Stimulated activated CD4-positive, alpha-beta T cell treated with anti-CD3 and anti-CD28 coated beads, Interleukin-4, amount 100 ng/mL, for 1 hour (primary cell): ENCODE results near the gene PYGM.
"Not testable (repeated sequence)": the region's sequence is repeated elsewhere in the genome, so short reads cannot be mapped to it uniquely, and the experiment has no call there.

Source experiments
- DNase-seq: peaks from one replicate; pipeline ENCODE4 v3.0.0-alpha.2; 2020

The PYGM gene

GRCh38 chr11:64714666-64715065 lies 45.1 kb downstream of the PYGM start:
- no peak for DNase-seq

DNA sequence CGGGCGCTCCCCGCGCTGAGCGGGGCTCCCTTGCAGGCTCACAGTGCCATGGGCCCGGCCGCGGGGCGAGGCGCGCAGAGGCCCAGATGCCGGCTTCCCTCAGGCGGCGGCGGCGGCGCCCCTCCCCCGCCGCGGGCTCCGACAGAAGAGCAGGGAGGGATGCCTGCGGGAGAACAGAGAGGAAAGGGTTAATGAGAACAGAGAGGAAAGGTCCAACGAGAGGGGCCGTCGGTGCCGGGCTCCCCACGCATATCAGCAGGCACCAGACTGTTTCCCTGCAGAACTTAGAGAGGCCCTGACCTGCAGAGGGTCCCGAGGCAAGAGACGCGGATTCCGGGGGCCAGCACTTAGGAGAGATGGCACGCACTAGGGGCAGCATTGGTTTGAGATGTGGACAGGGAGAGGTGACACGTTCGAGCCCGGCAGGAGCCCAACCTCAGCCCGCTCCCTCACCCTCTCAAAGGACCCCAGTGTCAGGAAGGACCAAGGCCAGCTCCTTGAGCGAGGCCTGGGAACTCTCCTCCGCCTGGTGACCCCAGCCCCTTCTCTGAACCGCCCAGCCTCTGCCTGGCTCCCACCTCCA lies 45.9 kb downstream of the PYGM start:
- DNase-seq = no peak

DNA sequence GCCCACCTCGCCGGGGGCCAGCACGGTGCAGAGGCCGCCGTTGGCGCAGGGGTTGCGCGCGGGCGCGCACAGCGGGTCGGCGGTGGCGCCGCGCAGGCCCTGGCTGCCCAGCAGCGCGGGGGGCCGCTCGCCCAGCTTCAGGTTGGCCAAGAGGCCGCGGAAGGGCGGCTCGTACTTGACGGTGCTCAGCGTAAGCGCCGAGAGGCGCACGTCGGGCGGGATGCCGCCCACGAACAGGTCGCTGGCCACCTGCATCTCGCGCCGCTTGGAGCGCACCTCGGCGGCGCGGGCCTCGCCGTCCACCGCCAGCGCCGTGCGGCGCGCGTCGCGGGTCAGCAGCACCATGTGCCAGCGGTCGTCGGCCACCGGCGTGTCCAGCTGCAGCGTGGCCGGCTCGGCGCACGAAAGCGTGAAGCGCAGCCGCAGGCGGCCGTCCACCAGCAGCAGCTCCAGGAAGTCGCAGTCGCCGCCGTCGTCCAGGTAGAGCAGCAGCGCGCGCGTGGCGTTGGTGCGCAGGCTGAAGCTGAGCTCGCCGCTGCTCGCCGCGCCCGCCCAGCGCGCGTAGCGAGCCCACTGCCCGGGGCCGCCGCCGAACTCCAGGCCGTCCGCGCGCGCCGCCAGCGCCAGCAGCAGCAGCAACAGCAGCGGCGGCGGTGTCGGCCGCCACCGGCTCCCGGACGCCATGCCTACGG lies 46.6 kb downstream of the PYGM start:
- no peak for DNase-seq

DNA sequence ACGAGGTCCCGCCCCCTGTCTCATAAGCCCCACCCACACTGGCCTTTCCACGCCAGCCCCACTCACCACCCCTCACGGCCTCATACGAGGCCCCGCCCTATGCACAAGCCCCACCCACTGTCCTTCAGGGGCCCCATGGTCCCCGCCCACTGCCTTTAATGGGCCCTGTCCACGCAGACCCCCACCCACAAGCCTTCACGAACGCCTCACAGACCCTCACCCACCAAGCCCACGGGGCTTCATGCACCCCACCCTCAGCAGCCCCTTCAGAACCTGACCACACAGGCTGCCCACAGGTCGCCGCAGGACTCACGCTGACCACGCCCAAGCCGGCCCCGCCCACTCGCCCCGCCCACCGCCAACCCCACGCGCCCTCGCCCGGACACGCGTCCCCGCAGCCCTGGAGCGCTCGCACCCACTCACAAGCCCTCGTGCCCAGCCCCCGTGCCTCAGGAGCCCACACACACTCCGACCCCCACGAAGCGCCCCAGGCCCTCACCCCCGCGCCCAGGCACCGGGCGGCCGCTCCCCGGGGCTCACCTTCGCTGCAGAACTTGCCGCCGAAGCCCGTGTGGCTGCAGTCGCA lies 47.3 kb downstream of the PYGM start:
- no peak for DNase-seq

DNA sequence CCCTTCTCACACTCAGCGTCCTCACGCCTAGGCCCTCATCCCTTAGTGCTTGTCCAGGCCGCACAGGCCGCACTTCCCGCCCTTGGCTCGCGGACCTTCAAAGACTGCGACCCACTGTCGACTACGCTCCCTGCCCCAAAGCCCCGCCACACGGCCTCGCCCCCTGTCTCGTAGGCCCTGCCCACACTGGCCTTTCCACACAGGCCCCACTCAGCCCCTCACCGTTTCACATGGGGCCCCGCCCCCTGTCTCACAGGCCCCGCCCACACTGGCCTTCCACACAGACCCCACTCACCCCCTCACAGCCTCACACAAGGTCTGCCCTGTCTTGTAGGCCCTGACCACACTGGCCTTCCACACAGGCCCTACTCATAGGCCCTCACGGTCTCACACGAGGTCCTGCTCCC lies 47.8 kb downstream of the PYGM start:
- no peak for DNase-seq

- DNase-seq = no peak
Measured at GRCh38 chr11:64711138-64711955, 48.4 kb downstream of the PYGM start.

GRCh38 chr11:64710418-64711137 lies 49.2 kb downstream of the PYGM start:
- no peak for DNase-seq

GRCh38 chr11:64705501-64705900 lies 54.3 kb downstream of the PYGM start:
- DNase-seq = no peak

DNA sequence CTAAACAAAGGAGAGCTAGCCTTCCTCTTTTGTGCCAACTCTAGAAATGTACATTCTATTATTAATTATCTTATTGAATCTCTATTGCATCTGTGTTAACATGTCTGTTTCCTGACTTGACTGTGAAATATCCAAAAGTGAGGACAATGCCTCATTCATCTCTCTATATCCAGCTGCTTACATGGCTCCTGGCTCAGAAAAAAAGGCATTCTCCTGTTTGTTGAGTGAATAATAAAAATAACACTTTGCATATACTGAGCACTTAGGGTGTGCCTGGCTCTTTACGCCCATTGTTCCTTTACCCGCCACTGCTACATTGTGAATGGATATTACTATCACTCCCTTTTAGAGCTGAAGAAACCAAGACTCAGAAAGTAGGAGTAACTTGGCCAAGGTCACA lies 56.7 kb downstream of the PYGM start:
- DNase-seq = no peak

DNA sequence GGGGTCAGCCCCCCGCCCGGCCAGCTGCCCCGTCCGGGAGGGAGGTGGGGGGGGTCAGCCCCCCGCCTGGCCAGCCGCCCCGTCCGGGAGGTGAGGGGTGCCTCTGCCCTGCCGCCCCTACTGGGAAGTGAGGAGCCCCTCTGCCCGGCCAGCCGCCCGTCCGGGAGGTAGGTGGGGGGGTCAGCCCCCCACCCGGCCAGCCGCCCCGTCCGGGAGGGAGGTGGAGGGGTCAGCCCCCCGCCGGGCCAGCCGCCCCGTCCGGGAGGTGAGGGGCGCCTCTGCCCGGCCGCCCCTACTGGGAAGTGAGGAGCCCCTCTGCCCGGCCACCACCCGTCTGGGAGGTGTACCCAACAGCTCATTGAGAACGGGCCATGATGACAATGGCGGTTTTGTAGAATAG lies 57.8 kb downstream of the PYGM start:
- DNase-seq = not testable (repeated sequence)

DNA sequence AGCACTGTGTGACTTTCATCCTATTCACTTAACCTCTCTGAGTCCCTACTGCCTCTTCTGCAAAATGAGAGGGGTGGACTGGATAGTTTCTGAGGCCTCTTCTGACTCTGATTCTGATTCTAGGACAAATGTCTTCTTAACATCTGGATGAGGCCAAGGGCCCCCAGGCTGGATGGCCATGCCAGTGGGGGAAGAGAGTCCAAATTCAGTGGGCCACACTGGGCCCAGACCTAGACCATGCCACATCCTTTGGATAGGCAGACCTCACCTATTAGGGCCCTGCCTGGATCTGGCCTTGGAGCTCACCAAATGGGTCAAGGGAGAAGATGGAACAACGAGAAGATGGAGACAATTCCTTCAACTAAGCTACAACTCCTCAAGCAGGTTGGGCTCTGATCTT lies 61.3 kb downstream of the PYGM start:
- DNase-seq = no peak

DNA sequence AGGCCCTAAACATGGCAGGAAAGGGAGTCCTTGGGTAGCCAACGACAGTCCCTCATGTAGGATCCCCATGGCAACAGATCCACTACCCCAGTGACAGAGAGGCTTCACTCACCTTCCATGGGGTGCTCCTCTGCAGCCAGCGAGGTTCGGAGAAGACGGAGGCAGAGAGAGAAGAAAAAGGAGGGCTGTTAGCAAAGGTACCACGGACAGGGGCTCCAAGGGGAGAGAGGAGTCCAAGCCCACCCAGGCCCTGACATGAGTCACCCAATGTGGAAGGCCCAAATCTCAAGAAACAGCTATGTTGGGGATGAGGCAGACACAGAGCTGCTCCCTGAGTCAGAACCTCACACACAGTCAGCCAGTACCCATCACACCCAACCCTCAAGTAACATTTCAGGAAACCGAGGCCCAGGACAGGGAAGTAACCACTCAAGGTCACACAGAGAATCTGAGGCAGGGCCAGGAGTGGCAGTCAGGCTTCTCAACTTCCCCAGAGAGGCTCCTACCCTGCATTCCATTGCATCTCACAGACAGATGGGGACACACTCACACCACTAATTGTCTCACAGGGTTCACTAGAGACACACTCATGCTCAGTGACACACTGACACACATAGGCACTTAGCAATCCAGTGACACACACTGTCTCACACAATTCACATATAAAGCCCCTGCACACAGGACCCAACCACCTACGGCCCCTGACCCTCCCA lies 62.0 kb downstream of the PYGM start:
- DNase-seq = no peak
